Suppressor macrophage (primary cell): ENCODE measurements around the gene ZCCHC14.

Experiments
- DNase-seq, 4 experiments: peaks; one replicate each; pipeline ENCODE4 v3.0.0-alpha.2; 2020 to 2022
- total RNA-seq, 17 experiments: gene quantifications; one replicate each; lab custom pipeline; 2026; ENCODE audit warnings: mixed read lengths in 6 of 17, inconsistent platforms in 3 of 17; lab: John Stamatoyannopoulos, UW

Gene ZCCHC14
- total RNA-seq, result 9.8 to 32.1 (median 18.2) reads per million in 17 experiments

DNA sequence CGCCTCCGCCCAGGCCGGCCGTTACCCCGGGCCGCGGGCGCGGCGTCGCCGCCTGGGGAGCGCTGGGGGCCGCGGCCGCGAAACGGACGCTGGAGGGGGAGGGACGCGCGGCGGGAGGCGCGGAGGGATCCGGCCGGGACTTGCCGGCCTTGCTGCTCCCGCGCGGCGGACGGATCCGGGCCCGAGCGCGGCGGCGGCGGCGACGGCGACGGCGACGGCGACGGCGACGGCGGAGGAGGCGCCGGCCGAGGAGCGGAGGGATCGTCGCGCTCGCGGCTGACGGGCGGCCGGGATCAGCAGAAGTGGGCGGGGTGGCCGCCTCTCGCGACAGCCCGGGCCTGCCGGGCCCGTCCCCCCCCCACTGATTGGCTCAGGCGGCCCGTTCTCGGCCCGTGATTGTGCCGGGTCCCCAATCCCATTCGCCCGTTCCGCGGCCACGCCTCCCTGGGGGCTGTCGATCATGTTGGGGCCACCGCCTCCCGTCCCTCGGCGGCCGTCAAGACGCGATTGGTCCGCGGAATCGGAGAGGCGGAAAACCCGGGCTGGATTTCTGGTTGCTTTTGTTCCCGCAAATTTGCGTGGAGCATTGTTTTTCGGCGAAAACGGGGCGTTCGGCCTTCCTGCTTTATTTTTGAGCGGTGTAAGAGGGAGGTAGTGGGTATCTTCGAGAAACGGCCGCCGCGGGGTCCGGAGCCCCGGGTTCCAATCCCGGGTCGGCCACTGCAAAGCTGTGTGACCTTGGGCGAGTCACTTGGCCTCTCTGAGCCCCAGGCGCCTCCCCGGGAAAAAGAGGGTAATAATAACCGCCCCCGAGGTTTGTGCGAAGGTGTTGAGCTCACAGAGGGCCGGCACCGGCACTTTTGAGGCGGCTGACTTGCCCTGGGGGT, at the start of gene ZCCHC14:
ZCCHC14 (minus strand) TSS at position 304 of the 887 bp plus-strand sequence. CDS start 786 bp downstream, outside the sequence.
- DNase-seq, result peak; percentile 99 to 100 (median 99)

DNA sequence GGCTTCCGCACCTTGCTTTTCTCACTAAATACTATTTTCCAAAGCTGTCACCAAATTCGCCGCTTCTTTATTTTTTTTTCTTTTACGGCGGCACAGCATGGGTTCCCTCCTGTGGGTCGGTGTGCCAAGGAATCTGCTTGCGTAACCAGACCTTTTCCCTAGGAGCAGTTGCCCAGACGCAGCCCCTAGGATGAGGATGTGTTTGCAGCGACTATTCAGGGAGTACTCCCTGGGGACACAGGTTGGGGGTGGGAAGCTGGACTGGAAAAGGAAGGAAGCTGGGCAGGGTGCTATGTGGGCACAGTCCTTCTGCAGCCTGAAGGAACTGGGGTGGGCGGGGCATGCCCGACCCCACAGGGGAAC, 49.0 kb upstream of the ZCCHC14 start:
- DNase-seq, result no peak

DNA sequence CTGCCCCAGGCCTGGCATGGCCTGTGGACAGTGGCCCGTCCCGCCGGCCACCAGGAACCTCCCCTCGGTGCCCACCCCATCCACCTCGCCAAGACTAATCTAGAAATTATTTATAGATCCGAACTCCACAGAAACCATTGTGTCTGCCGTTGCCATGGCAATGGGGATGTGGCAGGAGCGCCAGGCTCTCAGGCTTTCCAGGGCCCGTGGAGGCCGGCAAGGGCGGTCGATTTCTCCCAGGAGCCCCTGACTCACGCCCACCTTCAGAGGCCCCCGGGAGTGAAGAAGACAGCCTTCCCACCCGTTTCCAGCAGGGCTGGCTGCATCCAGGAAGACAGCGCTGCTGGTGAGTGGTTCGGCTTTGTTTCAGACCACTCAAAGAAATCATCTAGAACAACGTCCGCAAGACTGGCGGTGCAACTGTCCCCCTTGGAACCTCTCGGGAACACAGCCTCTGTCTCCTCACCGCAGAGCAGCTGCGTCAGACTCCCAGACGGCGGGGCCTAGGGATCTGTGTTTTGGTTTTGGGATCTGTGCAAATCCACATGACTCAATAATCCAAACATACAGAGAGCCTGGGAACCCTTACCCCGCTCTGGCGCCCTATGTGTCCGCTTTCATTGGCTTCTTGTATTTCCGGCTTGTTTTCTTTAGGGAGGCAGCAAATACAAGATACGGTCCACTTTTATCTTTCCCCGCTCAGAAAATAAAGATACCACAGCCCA, 48.5 kb upstream of the ZCCHC14 start:
- no peak for DNase-seq

DNA sequence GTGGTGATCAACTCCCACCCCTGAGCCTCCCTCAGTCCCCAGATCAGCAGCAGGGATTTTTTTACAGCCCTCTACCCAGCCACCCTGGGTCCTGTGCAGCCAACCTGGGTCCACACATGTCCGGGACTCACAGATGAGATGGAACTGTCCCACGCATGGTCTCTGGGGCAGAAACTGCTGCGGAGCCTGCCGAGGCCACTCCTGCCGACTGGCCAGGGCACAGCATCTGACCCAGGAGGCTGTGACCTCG, 48.0 kb upstream of the ZCCHC14 start:
- DNase-seq, result no peak

DNA sequence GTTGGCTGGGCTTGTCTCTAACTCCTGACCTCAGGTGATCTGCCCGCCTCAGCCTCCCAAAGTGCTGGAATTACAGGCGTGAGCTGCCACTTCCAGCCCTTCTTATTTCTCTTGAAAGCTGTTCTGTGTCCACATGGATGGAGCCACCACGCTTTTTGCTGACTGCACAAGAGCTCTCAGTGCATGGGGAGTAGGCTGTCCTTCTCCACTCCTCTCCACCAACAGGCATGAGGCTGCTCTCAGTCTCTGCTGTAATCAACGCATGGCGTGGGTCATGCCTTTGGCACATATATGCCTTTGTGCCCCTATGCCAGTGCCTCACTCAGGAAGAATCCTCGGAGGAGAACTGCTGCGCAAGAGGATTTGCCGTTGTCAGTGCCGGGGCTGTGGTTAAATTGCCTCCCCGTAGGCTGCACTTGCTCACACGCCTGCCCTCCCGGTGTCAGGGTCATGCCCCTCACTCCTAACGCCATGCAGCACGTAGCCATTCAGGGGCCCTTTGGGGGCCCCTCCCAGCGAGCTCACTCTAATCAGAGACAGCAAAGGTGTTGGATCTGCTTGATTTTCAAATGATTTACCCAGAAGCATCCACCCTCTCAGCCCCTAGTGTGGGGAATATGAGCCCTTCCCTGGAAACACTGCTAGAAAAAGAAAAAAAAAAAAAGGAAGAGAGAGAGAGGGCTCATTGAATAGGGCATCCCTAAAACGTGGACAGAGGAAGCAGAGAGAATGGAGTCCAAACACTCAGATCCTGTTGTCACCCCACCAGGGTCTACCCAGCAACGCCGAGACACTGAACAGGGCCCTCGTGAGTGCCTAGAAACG, 47.5 kb upstream of the ZCCHC14 start:
- no peak for DNase-seq

DNA sequence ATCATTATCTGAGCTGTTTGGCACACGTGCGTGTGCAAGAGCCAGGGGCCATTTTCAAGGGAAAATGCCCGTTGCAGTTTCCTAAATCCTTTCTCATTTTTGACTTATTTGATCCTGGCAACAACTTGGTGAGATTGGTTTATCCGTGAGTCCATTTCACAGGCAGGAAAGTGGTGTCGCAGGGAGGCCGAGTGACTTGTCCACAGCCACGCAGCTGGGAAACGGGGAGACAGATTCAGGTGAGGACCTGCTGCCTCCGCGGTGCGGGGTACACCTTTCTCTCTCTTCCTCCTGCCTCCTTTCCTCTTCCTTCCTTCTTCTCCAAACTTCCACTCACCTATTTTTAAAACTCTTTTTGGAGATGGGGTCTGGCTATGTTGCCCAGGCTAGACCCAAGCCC, 46.3 kb upstream of the ZCCHC14 start:
- DNase-seq, result no peak

DNA sequence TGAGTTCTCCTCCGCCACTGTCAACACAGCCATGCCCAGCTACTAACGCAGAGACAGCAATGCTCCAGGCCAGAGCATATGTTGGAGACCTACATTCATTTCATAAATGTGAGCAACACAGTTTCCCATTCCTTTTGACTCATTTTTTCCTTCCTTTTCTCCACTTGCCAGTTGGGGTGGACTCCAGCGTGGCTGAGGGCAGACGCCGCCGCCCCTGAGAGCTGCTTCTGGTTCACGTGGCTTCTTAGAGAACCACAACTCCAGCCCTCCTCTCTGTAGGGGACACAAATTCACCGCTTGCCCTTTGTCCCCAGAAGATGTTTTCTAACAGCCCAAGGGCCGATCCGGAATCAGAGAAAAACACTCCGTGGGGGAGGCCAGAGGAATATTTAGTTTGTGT, 45.8 kb upstream of the ZCCHC14 start:
- no peak for DNase-seq

DNA sequence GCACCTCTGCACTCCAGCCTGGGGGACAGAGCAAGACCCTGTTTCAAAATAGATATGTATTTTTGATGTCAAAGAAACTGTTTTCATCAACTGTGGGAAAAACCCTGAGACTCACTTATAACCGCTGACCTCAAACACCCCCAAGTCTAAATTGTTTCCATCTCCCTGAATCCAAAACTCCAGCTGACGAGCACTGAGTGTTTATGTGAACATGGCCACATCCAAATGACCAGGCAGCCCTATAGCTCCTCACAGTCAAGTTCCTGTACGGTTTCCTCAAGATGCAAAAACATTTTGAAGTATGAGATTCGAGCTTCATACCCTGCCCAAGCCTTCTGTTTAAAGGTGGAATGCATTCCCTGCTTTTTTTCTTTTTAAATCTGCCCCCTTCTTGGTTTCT, 45.3 kb upstream of the ZCCHC14 start:
- no peak for DNase-seq

DNA sequence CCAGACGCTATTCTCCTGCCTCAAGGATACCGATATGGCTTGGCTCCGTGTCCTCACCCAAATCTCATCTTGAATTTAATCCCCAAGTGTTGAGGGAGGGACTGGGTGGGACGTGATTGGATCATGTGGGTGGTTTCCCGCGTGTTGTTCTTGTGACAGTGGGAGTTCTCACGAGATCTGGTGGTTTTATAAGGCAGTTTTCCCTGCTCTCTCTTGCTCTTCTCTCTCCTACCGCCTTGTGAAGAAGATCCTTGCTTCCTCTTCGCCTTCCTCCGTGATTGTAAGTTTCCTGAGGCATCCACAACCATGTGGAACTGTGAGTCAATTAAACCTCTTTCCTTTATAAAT, 43.9 kb upstream of the ZCCHC14 start:
- no peak for DNase-seq

DNA sequence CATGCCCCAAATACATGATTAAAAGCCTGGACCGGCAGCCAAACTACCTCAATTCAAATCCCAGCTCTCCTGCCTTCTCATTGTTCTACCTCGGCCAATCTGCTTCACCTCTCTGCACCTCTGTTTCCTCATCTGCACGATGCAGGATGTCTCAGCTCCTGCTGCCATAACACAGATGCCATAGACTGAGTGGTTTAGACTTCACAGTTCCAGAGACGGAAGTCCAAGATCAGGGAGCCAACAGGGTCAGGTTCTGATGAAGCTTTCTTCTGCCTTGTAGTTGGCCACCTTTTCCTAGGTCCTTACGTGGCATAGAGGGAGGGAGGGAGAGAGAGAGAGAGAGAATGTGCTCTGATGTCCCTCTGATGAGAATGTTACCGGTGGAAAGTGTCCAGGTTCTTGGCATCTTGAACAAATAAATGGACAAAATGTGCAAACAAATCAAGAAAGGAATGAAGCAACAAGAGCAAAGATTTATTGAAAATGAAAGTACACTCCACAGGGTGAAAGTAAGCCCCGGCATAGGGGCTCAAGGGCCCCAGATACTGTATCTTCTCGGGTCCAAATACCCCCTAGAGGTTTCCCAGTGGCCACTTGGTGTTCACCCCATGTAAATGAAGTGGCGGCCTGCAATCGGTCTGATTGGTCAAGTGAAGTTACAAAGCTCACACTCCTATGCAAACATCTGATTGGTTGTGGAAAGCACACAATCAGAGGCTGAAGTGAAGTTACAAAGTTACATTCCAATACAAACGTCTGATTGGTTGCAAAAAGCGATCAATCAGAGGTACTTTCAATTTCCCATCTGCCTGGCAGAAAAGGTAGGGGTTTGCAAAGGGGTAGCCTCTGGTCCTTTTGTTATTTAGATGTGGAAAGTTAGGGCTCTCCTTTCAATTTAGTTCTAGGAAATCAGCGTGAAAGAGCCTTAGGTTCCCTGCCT, 43.3 kb upstream of the ZCCHC14 start:
- no peak for DNase-seq

DNA sequence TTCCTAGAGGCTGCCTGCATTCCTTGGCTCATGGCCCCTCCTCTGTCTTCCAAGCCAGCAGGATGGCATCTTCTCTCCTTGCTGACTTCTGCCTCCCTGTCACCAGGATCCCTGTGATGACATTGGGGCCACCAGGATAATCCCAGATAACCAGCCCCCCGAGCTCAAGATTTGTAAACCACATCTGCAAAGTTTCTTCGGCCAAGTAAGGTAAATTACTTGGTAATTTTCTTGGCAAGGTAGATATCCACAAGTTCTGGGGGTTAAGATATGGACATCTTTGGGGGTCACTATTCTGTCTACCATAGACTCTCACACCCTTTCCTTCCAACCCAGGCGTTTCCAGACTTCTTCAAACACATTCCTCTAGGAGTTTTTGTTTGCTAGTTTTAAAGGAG, 42.6 kb upstream of the ZCCHC14 start:
- no peak for DNase-seq

DNA sequence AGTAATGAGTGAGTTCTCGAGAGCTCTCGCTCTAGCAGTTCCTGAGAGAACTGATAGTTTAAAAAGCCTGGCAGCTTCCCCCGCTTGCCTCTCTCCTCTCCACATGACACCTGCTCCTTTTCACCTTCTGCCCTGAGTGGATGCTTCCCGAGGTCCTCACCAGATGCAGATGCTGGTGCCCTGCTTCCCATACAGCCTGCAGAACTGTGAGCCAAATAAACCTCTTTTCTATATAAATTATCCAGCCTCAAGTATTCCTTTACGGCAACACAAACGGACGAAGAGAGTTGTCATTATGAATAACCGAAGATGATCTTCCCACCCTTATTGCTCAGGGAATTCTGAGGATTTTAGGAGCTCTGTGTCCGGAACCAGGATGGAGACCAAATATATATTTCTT, 41.9 kb upstream of the ZCCHC14 start:
- DNase-seq, result no peak

DNA sequence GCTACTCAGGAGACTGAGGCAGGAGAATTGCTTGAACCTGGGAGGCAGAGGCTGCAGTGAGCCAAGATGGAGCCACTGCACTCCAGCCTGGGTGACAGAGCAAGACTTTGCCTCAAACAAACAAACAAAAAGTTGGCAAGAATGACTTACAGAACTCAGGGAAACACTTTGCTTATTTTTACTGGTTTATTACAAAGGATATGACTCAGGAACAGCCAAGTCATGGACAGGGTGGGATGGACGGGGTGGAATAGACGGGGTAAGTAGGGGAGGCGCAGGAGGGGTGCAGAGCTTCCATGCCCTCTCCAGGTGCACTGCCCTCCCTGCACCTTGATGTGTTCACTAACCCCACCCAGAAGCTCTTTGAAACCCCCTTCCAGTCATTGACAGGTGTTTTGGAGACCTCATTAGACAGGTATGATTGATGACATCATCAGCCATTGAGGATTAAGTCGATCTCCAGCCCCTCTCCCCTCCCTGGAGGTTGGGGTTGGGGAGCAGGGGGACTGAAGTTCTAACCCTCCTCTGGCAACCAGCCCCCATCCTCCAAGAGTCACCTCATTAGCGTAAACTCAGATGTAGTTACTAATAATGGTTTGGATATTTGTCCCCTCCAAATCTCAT, 41.3 kb upstream of the ZCCHC14 start:
- DNase-seq, result no peak

DNA sequence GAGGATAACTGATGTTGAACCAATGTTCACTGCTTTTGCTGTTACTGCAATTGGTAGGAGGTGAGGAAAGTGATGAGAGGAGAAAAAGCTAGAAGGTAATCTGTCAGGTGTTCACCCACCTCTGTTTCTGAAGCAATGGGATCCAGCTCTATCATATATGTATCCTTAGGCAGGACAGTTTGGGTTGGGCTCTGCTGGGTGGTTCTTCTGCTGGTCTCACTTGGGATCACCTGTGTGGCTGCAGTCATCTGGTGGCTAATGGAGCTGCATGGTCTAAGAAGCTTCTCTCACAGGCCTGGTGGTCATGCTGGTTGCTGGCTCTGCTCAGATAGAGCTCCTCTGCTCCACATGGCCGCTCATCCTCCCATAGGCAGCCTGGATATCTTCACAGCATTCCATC, 40.2 kb upstream of the ZCCHC14 start:
- no peak for DNase-seq

DNA sequence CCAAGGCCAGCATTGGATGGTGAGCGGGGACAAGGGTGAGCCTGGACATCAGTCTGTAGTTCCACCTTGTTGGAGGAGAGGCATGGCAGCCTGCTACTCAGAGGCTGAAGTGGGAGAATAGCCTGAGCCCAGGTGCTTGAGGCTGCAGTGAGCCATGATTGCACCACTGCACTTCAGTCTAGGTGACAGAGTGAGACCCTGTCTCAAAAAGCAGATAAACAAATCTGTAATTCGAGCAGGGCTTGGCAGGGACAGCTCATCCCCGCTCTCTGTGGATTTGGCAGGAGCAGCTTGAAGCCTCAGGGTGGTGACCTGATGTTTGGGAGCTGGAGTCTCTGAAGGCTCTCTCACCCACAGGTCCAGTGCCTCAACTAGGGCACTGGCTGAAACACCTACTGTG, 38.6 kb upstream of the ZCCHC14 start:
- no peak for DNase-seq

DNA sequence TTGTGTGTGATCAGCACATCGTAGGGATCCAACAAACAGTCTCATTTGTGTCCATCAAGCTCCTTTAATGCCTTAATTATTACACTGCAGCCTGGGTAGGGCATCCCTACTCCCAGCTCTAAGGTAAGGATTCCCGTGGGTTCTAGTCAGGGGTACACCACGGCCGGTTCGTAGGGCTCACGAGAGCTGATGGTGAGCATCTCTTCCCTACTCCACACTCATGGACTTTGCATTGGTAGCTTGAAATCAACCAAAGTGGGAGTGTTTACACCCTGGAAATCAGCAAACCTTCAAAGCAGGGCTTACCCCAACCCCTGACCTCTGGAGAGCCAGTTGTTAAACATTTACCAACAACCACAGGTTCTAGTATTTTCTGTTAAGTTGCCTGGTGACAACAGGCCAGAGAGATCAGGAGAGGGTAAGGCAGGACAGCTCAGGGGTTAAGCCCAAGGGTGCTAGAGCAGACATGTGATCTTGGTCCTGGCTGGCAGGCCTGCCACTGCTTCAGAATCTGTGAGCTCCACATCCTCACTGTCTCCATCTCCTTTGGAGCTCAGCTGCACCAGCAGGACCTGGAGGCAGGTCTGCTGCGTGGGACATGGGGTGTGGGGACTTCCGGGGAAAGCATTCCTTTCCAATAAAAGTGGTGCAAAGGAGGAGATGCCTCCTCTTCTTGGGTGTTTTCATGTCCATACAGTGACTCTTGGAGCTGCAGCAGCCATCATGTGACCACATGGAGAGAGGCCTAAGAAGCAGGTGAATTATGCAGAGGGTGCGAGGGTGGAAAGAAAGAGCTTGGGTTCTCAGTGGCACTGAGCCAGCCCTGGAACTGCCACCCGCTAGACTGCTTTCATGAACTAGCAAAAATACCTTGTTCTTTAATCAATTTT, 36.1 kb upstream of the ZCCHC14 start:
- DNase-seq, result no peak

DNA sequence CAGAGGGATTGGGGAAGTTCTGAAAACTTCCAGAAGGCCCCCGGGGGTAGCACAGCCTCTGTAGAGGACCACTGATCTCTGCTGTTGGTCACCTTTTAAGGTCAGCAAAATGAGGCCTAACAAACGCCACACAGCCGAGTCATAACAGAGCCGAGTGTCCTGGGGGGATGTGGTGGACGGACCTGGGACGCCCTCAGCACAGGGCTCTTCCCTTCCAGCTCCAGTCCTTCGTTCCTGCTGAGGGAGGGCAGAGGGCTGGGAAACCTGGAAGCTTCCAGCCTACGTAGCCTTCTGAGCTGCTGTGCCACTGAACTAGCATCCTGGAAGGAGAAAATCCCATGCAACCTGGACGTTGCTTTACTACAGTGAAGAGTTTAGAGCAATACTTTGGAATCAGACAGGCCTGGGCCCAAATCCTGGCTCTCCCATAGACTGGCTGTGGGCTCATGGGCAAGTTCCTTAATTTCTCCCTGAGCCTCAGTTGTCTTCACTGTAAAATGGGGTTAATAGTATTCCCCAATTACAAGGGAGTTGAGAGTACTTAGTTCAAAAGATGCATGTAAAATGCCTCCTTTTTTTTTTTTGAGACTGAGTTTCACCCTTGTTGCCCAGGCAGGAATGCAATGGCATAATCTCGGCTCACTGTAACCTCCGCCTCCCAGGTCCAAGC, 34.4 kb upstream of the ZCCHC14 start:
- no peak for DNase-seq

DNA sequence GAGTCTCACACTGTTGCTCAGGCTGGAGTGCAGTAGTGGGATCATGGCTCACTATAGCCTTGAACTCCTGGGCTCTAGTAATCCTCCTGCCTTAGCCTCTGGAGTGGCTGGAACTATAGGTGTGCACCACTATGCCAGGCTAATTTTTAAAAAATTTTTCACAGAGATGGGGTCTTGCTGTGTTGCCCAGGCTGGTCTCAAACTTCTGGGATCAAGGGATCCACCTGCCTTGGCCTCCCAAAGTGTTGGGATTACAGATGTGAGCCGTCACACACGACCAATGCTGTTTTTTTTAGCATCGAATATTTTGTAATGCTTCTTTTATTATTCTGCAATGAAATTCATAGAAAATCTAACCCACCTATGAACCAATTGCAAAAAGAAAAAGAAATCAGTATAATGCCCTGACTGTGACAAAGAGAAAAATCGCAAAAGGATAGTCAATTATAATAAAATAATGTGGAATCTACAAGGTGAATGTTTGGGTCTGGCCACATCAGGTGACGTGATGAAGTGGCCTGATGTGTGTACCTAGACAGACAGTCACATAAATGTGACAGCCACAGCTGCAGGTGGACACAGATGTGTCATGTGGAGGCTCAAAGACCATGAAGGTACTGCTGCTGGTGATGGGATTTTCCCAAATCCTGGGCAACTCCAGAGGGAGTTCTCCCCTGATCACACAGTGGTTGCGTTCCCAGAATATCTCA, 33.6 kb upstream of the ZCCHC14 start:
- no peak for DNase-seq

DNA sequence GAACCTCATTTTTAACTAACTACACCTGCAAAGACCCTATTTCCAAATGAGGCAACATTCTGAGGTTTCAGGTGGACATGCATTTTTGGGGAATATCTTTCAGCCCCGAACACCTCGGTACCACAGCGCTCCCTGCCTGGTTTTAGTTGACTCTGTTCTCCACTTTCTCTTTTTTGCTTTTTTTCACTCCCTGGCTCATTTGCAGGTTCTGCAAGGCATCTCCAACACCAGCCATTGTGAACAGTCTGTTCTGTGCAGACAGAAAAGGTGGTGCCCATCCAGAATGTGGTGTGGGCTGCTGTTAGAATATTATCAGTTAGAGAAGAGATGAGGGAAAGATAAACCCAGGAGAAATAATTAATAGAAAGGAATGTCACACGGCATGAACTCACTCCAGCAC, 32.5 kb upstream of the ZCCHC14 start:
- no peak for DNase-seq

DNA sequence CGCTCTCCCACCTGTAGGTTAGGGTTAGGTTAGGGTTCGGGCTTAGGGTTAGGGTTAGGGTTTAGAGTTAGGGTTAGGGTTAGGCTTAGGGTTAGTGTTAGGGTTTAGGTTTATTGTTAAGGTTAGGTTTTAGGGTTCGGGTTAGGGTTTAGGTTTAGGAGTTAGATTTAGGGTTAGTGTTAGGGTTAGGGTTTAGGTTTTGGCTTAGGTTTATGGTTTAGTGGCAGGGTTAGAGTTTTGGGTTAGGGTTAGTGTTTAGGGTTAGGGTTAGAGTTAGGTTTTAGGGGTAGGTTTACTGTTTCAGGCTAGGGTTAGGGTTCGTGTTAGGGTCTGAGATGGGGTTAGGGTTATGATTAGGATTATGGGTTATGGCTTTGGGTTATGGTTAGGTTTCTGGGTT, 31.6 kb upstream of the ZCCHC14 start:
- DNase-seq, result no peak
